WI38 (cell line): ENCODE data around the gene SLC15A2.

Experiments
- H3K4me3 ChIP-seq: 2 replicates; pipeline ENCODE4 v1.5.1; 2011; ENCODE audit warnings: low read depth, mild to moderate bottlenecking, control low read depth, low read length
- CTCF ChIP-seq: IDR thresholded peaks from 2 replicates; pipeline ENCODE4 v1.5.1; 2012; ENCODE audit warnings: low read depth, mild to moderate bottlenecking, control low read depth, low read length

Gene SLC15A2

GRCh38 chr3:121896823-121897222 is 2.6 kb downstream of the SLC15A2 start:
- TF ChIP-seq CTCF, result no peak
- no peak overlapping the region for H3K4me3 ChIP-seq

DNA sequence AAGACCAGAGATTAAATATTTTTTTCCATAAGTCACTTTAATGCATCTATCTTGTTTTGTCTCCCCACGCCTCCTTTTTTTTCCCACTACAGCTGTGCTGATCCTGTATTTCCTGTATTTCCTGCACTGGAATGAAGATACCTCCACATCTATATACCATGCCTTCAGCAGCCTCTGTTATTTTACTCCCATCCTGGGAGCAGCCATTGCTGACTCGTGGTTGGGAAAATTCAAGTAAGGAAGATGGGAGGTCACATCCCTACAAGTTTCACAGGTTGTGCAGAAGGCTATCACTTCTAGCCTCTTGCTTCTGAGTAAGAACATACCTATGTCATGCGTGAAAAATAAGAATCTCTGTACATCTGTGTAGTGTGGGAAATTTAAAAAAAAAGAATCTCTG is 3.1 kb downstream of the SLC15A2 start:
- H3K4me3 ChIP-seq, result no peak overlapping the region
- TF ChIP-seq CTCF, result no peak

DNA sequence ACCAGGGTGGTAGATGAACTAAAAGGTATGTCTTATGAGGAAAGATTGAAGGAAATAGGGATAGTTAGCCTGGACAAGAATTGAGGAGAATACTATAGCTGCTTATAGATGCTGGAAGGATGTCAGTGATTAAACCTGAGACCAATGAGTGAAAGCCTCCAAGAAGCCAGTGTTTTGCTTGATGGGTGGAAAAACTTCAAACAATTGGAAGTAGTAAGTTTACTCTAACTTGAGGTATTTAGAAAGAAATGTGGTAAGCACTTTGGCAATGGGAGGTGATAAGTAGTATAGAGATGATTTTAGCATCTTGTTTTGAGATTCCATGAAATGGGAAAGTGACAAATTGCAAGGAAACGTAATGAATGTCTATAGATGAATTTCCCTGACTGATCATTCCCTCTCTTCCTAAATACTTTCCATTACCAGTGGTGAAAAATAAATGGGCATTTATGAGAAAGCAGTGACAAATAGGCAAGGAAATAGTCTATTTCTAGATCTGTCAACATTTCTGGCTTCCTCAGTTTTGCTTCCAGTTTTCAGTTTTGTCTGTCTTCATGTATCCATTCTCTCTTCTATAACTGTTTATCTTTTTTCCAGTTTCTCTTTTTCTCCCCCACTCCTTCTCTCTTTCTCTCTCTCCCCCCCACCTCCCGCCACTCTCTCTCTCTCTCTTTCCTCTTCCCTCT is 19.2 kb downstream of the SLC15A2 start:
- no peak overlapping the region for H3K4me3 ChIP-seq
- no peak for TF ChIP-seq CTCF

GRCh38 chr3:121914081-121914998 is 20.1 kb downstream of the SLC15A2 start:
- no peak overlapping the region for H3K4me3 ChIP-seq

GRCh38 chr3:121916189-121916588 is 22.0 kb downstream of the SLC15A2 start:
- TF ChIP-seq CTCF, result no peak
- no peak overlapping the region for H3K4me3 ChIP-seq

More at GRCh38 chr3:121914081-121914998, 20.1 kb downstream of the SLC15A2 start:
- no peak for TF ChIP-seq CTCF

- no peak overlapping the region for H3K4me3 ChIP-seq
- no peak for TF ChIP-seq CTCF
These were observed 24.7 kb downstream of the SLC15A2 start for GRCh38 chr3:121918779-121919483.
